ENCODE measurements around the gene WFDC1.

Gene WFDC1

GRCh38 chr16:84303516-84303915 lies 8.8 kb downstream of the WFDC1 start:
- no peak for DNase-seq

DNA sequence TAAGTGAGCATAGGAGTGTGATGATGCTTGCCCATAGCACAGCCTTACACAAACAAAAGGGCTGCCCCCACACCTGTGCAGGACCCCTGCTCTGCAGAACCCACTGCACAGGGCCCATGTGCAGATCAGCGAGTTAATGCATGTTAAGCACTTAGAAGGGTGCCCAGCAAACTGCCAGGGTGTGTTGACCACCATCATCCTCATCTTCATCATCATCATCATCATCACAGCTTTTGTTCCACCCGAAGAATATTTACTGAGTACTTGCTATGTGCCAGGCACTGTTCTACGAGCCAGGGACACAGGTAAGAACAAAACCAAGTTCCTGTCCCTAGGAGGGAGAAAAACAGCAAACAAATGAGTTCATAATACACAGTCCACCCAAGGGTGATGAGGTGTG lies 11.9 kb downstream of the WFDC1 start:
- DNase-seq: no peak

- DNase-seq: no peak
Observed at GRCh38 chr16:84307209-84307954, 12.7 kb downstream of the WFDC1 start.

DNA sequence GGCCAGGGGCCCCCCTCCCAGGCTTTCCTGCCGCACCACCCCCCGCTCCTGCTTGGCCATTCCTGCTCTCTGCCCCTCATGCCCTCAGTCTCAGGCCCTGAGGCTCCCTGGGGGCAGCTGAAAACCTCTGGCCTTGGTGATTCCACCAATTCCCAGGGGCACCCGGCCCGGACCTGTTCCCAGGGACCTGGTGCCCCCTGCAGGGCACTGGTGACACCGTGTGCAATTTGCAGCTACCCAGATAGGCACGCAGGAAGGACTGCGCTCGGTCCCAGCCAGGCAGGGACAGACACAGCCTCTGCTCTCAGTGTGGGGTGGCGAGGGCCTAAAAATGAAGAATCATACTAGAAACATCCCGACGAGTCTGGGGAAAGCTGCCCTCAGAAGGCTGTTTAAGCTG lies 13.4 kb downstream of the WFDC1 start:
- peak; percentile 44 for DNase-seq

GRCh38 chr16:84310642-84311041 lies 16.0 kb downstream of the WFDC1 start:
- no peak for DNase-seq

DNA sequence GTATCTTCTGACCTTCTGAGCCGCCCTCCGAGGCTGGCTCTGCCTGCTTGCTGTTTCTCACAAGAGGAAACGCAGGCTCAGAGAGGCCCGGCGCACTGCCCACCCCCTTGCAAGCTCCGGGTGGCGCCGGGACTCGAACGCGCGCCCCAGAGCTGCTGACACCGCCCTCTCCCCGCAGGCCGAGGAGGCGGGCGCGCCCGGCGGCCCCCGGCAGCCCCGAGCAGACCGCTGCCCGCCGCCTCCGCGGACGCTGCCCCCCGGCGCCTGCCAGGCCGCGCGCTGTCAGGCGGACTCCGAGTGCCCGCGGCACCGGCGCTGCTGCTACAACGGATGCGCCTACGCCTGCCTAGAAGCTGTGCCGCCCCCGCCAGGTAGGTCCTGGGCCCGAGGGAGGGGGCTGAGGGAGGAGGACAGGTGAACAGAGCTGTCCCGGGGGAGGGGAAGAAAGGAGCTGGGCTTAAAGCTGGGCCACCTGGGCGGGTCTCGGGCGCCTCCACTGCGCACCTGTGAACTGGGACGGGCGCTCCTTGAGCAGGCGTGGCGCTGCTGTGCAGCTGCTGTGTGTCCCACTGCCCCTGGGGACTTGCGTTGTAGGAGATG lies 18.2 kb downstream of the WFDC1 start:
- no peak for DNase-seq

DNA sequence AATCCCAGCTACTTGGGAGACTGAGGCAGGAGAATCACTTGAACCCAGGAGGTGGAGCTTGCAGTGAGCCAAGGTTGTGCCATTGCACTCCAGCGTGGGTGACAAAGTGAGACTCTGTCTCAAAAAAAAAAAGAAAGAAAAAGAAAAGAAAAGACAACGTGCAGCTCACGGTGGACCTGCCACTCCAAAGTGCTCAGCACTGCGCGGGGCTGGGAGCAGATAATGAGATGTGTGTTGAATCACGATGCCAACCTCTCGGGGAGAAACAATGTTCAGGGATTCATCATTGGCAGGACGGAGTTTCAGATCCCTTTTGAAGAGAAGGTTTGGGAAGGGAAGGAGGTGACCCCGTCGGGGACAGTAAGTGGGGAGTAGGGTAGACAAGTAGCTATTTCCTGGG lies 19.2 kb downstream of the WFDC1 start:
- DNase-seq: no peak

GRCh38 chr16:84314373-84314772 lies 19.7 kb downstream of the WFDC1 start:
- no peak for DNase-seq

DNA sequence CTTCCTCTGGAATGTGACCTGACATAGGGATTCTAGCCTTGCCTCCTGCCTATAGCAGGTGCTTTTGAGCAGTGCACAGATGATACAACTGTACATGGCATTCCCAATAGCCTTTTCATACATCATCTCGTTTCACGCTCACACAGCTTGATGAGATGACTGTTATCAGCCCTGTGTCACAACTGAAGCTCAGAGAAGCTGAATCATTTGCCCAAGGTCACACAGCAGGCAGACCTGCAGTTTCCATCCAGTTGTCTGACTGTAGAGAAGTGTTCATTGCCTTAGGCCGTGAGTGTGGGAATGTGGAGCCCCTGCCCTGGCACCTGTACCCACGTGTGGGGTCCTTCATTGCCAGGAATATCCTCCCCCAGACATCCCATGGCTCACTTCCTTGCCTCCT lies 20.1 kb downstream of the WFDC1 start:
- DNase-seq: no peak

- no peak for DNase-seq
Observed at GRCh38 chr16:84315422-84315821, 20.7 kb downstream of the WFDC1 start.

GRCh38 chr16:84318091-84318975 lies 23.7 kb downstream of the WFDC1 start:
- no peak for DNase-seq

DNA sequence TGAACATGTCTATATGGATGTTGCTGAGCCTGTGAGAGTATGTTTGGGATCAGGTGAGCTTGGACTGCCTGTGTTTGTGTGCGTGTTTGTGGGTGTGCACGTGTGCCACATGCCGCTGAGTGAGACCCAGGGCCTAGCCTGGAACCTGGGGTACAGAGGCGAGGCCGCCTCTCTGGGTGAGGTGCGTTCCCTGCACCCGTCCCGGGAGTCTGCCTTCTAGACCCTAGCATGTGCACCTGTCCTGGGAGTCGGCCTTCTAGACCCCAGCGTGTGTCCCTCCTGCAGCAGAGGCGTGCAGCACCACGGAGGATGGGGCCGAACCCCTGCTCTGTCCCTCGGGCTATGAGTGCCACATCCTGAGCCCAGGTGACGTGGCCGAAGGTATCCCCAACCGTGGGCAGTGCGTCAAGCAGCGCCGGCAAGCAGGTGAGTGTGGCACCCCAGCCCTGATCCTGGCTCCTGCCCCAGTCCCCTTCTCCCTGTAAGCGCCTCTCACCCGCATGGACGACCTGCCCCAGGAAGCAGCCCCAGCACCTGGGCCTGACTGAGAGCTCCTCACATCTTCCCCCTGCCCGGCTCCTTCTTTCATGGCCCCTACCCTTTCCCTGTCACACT lies 24.6 kb downstream of the WFDC1 start:
- no peak for DNase-seq

DNA sequence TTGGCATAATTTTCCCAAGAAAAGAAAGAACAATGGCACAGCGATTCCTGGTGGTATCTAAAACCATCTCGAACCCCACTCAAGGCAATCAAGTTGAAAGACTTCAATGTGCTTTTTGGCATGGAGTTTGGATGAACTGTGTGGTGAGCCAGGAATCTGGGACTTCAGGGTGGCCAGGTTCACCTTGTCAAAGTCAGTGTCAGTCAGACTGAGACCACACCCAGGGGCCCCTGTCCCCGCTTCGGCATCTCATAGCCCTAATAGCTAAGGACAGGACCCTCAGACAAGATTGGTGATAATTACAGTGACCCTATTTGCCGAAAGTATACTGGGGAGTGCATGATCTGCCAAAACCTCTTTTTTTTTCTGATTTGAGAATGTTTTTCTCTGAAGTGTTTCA lies 25.8 kb downstream of the WFDC1 start:
- DNase-seq: no peak

- DNase-seq: no peak
Observed at GRCh38 chr16:84321932-84322331, 27.3 kb downstream of the WFDC1 start.

- DNase-seq: no peak
Observed at GRCh38 chr16:84322749-84323148, 28.1 kb downstream of the WFDC1 start.

GRCh38 chr16:84323606-84324005 lies 28.9 kb downstream of the WFDC1 start:
- DNase-seq: no peak

DNA sequence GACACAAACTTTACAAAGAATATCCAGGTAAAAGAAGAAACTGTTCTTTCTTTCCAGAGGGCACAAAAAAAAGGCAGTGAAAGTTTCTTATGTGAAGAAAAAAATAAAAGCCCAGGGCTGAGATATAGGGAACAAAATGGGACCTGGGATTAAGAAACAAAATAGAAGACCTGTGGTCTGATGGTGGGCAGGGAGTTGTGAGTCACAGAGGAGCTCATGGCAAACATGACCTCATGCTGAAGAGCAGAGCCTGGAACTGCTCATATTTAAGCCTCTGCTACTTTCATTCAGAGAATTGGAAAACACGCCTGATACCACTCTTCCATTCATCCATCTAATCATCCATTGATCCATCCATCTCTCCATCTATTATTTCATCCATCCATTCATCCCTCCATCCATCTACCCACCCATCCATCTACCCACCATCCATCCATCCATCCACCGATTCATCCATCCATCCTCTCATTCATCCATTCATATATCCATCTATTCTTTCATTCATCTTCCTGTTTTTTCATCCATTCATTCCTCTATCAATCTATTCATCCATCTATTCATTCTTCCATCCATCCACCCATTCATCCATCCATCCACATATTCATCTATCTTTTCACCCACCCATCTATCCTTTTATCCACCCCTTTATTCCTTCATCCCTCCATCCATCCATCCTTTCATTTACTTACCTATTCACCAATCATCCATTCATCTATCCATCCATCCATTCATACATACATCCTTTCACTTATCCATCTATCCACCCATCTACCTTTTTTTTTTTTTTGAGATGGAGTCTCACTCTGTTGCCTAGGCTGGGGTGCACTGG lies 30.0 kb downstream of the WFDC1 start:
- DNase-seq: no peak

DNA sequence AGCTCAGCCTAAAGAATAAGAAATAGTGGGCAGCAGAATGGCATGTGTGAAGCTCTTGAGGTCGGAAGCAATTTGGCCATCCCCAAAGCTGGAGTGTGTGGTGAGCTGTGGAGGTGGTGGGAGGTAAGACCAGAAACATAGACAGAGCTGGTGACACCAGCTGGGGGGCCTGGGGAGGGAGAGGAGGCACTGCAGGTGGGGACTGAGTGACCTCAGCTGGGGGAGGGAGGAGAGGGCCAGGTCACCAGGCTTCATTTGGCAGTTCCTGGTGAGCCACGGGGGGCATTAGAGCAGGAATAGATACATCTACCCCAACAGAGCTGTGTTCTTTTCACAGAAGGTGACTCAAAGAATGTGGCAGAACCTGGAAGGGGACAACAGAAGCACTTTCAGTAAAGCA lies 31.9 kb downstream of the WFDC1 start:
- DNase-seq: no peak

DNA sequence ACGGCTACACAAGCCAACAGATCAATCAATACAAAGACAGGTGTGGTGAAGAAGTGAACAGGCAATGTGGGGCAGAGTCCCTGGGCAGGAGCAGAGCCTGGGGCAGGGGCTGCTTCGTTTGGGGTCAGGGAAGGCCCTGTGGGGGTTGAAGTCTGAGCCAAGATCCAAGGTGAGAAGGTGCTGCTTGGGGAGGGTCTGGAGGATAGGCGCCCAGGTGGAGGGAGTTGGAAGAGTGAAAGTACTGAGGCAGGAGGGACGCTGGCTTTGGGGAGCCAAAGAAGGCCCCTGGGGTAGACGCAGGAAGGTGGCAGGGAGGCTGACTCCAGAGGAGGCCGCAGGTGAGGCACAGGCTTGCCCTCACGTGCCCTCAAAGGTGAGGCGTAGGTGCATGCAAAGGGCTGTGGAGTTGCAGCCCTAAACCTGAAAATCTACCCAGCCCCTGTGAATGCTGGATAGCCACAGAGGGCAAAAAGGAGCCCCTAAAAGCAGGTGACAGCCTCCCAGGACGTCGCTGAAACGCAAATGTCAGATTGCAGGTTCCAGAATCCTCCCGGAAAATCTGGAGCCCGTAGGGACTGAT lies 33.3 kb downstream of the WFDC1 start:
- DNase-seq: no peak

- DNase-seq: no peak
Observed at GRCh38 chr16:84329016-84329415, 34.3 kb downstream of the WFDC1 start.

DNA sequence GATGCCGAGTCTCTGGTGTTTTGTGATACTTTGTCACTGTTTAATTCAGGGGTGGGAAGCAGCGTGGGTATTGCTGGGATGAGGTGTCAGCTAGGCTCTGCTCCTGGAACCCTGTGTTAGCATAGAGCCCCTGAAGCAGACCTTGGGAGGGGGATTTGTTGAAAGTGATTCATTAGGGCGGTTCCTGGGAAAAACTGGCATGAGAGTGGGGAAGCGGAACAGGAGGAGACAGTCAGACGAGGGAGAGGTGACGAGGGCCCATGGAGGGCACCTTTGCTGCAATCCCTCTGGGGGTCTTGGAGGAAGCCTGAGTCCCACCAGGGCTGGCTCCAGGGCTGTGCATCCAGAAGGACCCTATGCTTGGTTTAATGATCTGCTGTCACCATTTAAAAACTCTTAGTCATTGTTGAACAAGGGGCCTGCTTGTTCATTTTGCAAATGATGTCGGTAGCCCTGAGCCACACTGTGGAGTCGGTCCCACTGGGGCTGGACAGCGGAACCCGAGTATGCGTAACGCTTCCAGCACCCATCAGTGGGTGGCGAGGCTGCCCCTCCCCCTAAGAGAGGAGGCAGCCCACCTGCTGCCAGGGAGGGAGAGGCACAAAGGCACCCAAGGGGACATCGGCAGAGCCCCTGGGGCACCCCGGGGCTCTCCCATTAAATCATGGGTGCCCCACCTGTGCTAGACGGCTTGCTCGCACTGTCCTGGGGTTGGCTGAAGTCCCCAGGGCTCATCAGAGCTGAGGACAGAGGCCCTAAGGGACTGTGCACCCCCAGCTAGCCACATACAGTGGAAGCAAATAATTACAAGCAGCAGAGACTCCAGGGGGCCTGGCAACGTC lies 35.4 kb downstream of the WFDC1 start:
- no peak for DNase-seq

All from activated CD4-positive, alpha-beta T cell treated with anti-CD3 and anti-CD28 coated beads for 48 hours (primary cell).